Panc1 (cell line): ENCODE measurements around the gene PHF23.

Source experiments
- CTCF ChIP-seq: fragments of 450-650 bp; IDR thresholded peaks from 2 replicates; pipeline ENCODE4 v1.5.1; 2017; ENCODE audit warnings: mild to moderate bottlenecking
- POLR2AphosphoS5 ChIP-seq: IDR thresholded peaks from 2 replicates; pipeline ENCODE4 v1.6.1; 2012; ENCODE audit warnings: mild to moderate bottlenecking, low read depth, low read length, moderate library complexity
- REST ChIP-seq, 2 experiments: IDR thresholded peaks; 2 replicates each; pipeline ENCODE4 v1.6.1; 2011 to 2012; ENCODE audit warnings: low read depth in 2 of 2, control low read depth in 1 of 2, low read length in 1 of 2, mild to moderate bottlenecking in 1 of 2, moderate library complexity in 1 of 2; ENCODE audit not compliant: insufficient read depth in 1 of 2
- SIN3A ChIP-seq: IDR thresholded peaks from 2 replicates; pipeline ENCODE4 v1.6.1; 2012; ENCODE audit warnings: low read depth, mild to moderate bottlenecking, low read length, moderate library complexity, borderline replicate concordance; ENCODE audit not compliant: insufficient read depth
- TCF7L2 ChIP-seq: IDR thresholded peaks from 2 replicates; pipeline ENCODE4 v1.6.1; 2011; ENCODE audit warnings: mild to moderate bottlenecking, low read depth, low read length, inconsistent platforms

GRCh38 chr17:7243453-7243729, 4.1 kb upstream of the PHF23 start:
- TF ChIP-seq CTCF (no peak), POLR2AphosphoS5 (no peak), SIN3A (no peak), REST (IDR thresholded peaks at IDR 0.05; ENCODE audit: insufficient read depth in 1 of 2, low read depth in 2 of 2, low read length in 1 of 2) (no peak), TCF7L2 (no peak)
